ENCODE measurements around the gene WNT7B.

The WNT7B gene

GRCh38 chr22:45892681-45893461 is 84.1 kb downstream of the WNT7B start:
- ChIA-PET CTCF (interaction anchor here (1.9 kb wide), 1 partner anchor 102 kb away, joined by 4 read pairs; no protein-coding TSS in a partner anchor), POLR2A (no interaction called here)
- no peak for DNase-seq (ENCODE audit: extremely low spot score)
- TF ChIP-seq CTCF (IDR thresholded peaks at IDR 0.05; ENCODE audit: control extremely low read depth, extremely low read depth, low read depth, missing control alignments), result no peak

- no peak for DNase-seq (ENCODE audit: extremely low spot score)
- ChIA-PET CTCF (no interaction called here), POLR2A (no interaction called here)
- TF ChIP-seq CTCF (IDR thresholded peaks at IDR 0.05; ENCODE audit: control extremely low read depth, extremely low read depth, low read depth, missing control alignments), result no peak
These were observed 84.9 kb downstream of the WNT7B start for GRCh38 chr22:45891996-45892621.

GRCh38 chr22:45891471-45891995 is 85.4 kb downstream of the WNT7B start:
- CTCF ChIA-PET, result no interaction called here

GRCh38 chr22:45891021-45891421 is 85.9 kb downstream of the WNT7B start:
- ChIA-PET POLR2A (no interaction called here), CTCF (no interaction called here)
- DNase-seq (ENCODE audit: extremely low spot score), result no peak
- TF ChIP-seq CTCF (IDR thresholded peaks at IDR 0.05; ENCODE audit: control extremely low read depth, extremely low read depth, low read depth, missing control alignments), result no peak

More at GRCh38 chr22:45891471-45891995, 85.4 kb downstream of the WNT7B start:
- TF ChIP-seq CTCF (IDR thresholded peaks at IDR 0.05; ENCODE audit: control extremely low read depth, extremely low read depth, low read depth, missing control alignments), result no peak
- POLR2A ChIA-PET, result no interaction called here
- no peak for DNase-seq (ENCODE audit: extremely low spot score)

- CTCF ChIA-PET, result no interaction called here
- DNase-seq (ENCODE audit: extremely low spot score), result no peak
These were observed 86.7 kb downstream of the WNT7B start for GRCh38 chr22:45890351-45890635.

More at GRCh38 chr22:45890351-45890635, 86.7 kb downstream of the WNT7B start:
- no peak for TF ChIP-seq CTCF (IDR thresholded peaks at IDR 0.05; ENCODE audit: control extremely low read depth, extremely low read depth, low read depth, missing control alignments)
- POLR2A ChIA-PET, result no interaction called here
